OCI-LY3 (cell line): ENCODE results near the gene HASPIN.

Experiments used
- H2AFZ ChIP-seq: fragments of 200-600, 300-600 bp; shearing (Covaris generic); 2 replicates; pipeline ENCODE4 v1.6.0; 2014; ENCODE audit warnings: antibody characterized with exemption, low read depth, low read length
- H3K27ac ChIP-seq: fragments of 200-600, 300-600 bp; sonication (generic); 2 replicates; pipeline ENCODE4 v1.5.1; 2014; ENCODE audit warnings: mild to moderate bottlenecking, low read length, moderate library complexity, mixed read lengths
- H3K27me3 ChIP-seq: fragments of 200-600, 300-600 bp; sonication (generic); 2 replicates; pipeline ENCODE4 v1.6.1; 2014; ENCODE audit warnings: low read depth, low read length, mixed read lengths
- H3K36me3 ChIP-seq: fragments of 200-600, 300-600 bp; sonication (generic); replicated peaks from 2 replicates; pipeline ENCODE3; 2014; ENCODE audit warnings: low read depth, low read length, mixed read lengths
- H3K4me1 ChIP-seq: fragments of 300-600, 200-600 bp; sonication (generic); 2 replicates; pipeline ENCODE4 v1.6.1; 2014; ENCODE audit warnings: low read length, mixed read lengths
- H3K4me2 ChIP-seq: fragments of 200-600, 300-600 bp; sonication (generic); 2 replicates; pipeline ENCODE4 v1.6.1; 2014; ENCODE audit warnings: low read length, mixed read lengths
- H3K4me3 ChIP-seq: fragments of 300-600, 200-600 bp; sonication (generic); 2 replicates; pipeline ENCODE4 v1.5.1; 2014; ENCODE audit warnings: antibody characterized with exemption, mild to moderate bottlenecking, low read length, moderate library complexity
- H3K79me2 ChIP-seq: fragments of 300-600, 200-600 bp; shearing (Covaris generic); 2 replicates; pipeline ENCODE4 v1.6.1; 2014; ENCODE audit warnings: mild to moderate bottlenecking, low read length, mixed read lengths
- H3K9ac ChIP-seq: fragments of 300-600, 200-600 bp; shearing (Covaris generic); 2 replicates; pipeline ENCODE4 v1.6.0; 2014; ENCODE audit warnings: mild to moderate bottlenecking, low read length, moderate library complexity
- H3K9me3 ChIP-seq: fragments of 200-600, 300-600 bp; shearing (Covaris generic); 2 replicates; pipeline ENCODE4 v1.6.1; 2014; ENCODE audit warnings: low read length, mixed read lengths; ENCODE audit not compliant: insufficient read depth
- H4K20me1 ChIP-seq: fragments of 200-600, 300-600 bp; sonication (generic); 2 replicates; pipeline ENCODE4 v1.6.1; 2016; ENCODE audit warnings: low read length, mixed read lengths; ENCODE audit not compliant: insufficient read depth
- CTCF ChIP-seq: fragments of 200-600, 300-600 bp; sonication (generic); IDR thresholded peaks from 2 replicates; pipeline ENCODE4 v1.5.1; 2014; ENCODE audit warnings: antibody characterized with exemption, low read length, low read depth
- EZH2phosphoT487 ChIP-seq: fragments of 200-600 bp; shearing (Covaris generic); IDR thresholded peaks from 2 replicates; pipeline ENCODE4 v1.6.1; 2018; ENCODE audit warnings: antibody characterized with exemption, mixed run types, low read depth

The HASPIN gene

GRCh38 chr17:3770466-3770865 lies 46.8 kb downstream of the HASPIN start:
- Histone ChIP-seq H3K4me2 (no peak overlapping the region), H3K27ac (no peak overlapping the region), H3K27me3 (no peaks in the 10 kb centered on the region), H4K20me1 (no peaks in the 10 kb centered on the region), H3K79me2 (no peaks in the 10 kb centered on the region), H3K4me3 (no peak overlapping the region), H3K4me1 (no peaks in the 10 kb centered on the region), H3K9me3 (no peaks in the 10 kb centered on the region), H2AFZ (no peak overlapping the region), H3K36me3 (no peaks in the 10 kb centered on the region), H3K9ac (no peak overlapping the region)
- TF ChIP-seq CTCF (no peak), EZH2phosphoT487 (no peak)

GRCh38 chr17:3771140-3771539 lies 47.4 kb downstream of the HASPIN start:
- H3K27me3 ChIP-seq = no peaks in the 10 kb centered on the region
- H3K27ac ChIP-seq = no peak overlapping the region
- H3K4me3 ChIP-seq = no peak overlapping the region
- no peaks in the 10 kb centered on the region for H3K79me2 ChIP-seq
- H3K4me1 ChIP-seq = no peaks in the 10 kb centered on the region
- H3K36me3 ChIP-seq = no peaks in the 10 kb centered on the region
- H3K9me3 ChIP-seq = no peaks in the 10 kb centered on the region
- no peak overlapping the region for H3K4me2 ChIP-seq
- H3K9ac ChIP-seq = no peak overlapping the region
- TF ChIP-seq EZH2phosphoT487 = no peak
- no peak overlapping the region for H2AFZ ChIP-seq
- H4K20me1 ChIP-seq = no peaks in the 10 kb centered on the region

GRCh38 chr17:3772764-3773163 lies 49.1 kb downstream of the HASPIN start:
- Histone ChIP-seq H3K36me3 (no peaks in the 10 kb centered on the region), H3K4me2 (no peak overlapping the region), H3K27ac (no peak overlapping the region), H3K79me2 (no peaks in the 10 kb centered on the region), H3K4me1 (no peaks in the 10 kb centered on the region), H3K9me3 (no peaks in the 10 kb centered on the region), H3K27me3 (no peaks in the 10 kb centered on the region), H4K20me1 (no peaks in the 10 kb centered on the region), H3K4me3 (no peak overlapping the region), H3K9ac (no peak overlapping the region), H2AFZ (no peak overlapping the region)
- TF ChIP-seq EZH2phosphoT487 (no peak), CTCF (no peak)

GRCh38 chr17:3773511-3773910 lies 49.8 kb downstream of the HASPIN start:
- no peak overlapping the region for H3K27ac ChIP-seq
- no peak overlapping the region for H2AFZ ChIP-seq
- no peak overlapping the region for H3K4me3 ChIP-seq
- H3K79me2 ChIP-seq = no peaks in the 10 kb centered on the region
- no peak overlapping the region for H3K4me2 ChIP-seq
- no peak for TF ChIP-seq CTCF
- no peak for TF ChIP-seq EZH2phosphoT487
- H3K4me1 ChIP-seq = no peaks in the 10 kb centered on the region
- H3K36me3 ChIP-seq = no peaks in the 10 kb centered on the region
- no peaks in the 10 kb centered on the region for H4K20me1 ChIP-seq
- H3K9me3 ChIP-seq = no peaks in the 10 kb centered on the region
- no peak overlapping the region for H3K9ac ChIP-seq
- H3K27me3 ChIP-seq = no peaks in the 10 kb centered on the region

GRCh38 chr17:3773966-3774365 lies 50.3 kb downstream of the HASPIN start:
- H3K9ac ChIP-seq = no peak overlapping the region
- H3K27ac ChIP-seq = no peak overlapping the region
- H3K36me3 ChIP-seq = no peaks in the 10 kb centered on the region
- no peaks in the 10 kb centered on the region for H3K9me3 ChIP-seq
- no peak overlapping the region for H2AFZ ChIP-seq
- no peaks in the 10 kb centered on the region for H4K20me1 ChIP-seq
- H3K4me3 ChIP-seq = no peak overlapping the region
- H3K27me3 ChIP-seq = no peaks in the 10 kb centered on the region
- TF ChIP-seq CTCF = no peak
- no peak for TF ChIP-seq EZH2phosphoT487
- no peaks in the 10 kb centered on the region for H3K79me2 ChIP-seq
- no peaks in the 10 kb centered on the region for H3K4me1 ChIP-seq
- no peak overlapping the region for H3K4me2 ChIP-seq
